ENCODE data around the gene NRIP2.

NRIP2 gene

GRCh38 chr12:2835691-2836403 is 1.0 kb upstream of the NRIP2 start:
- in situ Hi-C loops (cut with HindIII; ENCODE audit: low pct_unique_long_range_greater_than_20kb, low sequenced_read_pairs): no loop called here
- DNase-seq (ENCODE audit: low read depth in 1 of 2, low spot score in 1 of 2): no peak
- TF ChIP-seq JUND (IDR thresholded peaks at IDR 0.05; ENCODE audit: low read depth): no peak

- in situ Hi-C loops (cut with HindIII; ENCODE audit: low pct_unique_long_range_greater_than_20kb, low sequenced_read_pairs): no loop called here
- DNase-seq (ENCODE audit: low read depth in 1 of 2, low spot score in 1 of 2): no peak
- no peak for TF ChIP-seq JUND (IDR thresholded peaks at IDR 0.05; ENCODE audit: low read depth)
Measured at GRCh38 chr12:2833810-2834209, 1.0 kb downstream of the NRIP2 start.

DNA sequence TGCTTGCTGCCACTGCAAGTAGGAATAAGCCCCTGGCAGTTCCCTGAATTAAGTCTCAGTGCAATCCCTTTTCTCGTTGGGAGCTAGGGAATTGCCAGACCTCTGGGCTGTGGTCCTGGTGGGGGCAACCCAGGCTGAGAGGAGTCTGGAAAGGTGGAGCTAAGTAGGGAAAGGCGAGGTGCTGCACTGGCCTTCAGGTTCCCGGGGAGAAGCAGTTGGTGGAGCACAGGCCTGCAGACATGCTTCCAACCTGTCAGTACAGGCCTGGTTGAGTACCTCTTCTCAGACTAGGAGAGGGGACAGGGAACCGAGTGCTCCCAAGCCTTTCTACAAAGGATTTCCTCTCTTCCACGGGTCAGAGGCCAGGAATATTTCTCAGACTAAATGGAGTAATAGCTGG is 1.5 kb downstream of the NRIP2 start:
- in situ Hi-C loops (cut with HindIII; ENCODE audit: low pct_unique_long_range_greater_than_20kb, low sequenced_read_pairs): no loop called here
- no peak for DNase-seq (ENCODE audit: low read depth in 1 of 2, low spot score in 1 of 2)
- TF ChIP-seq JUND (IDR thresholded peaks at IDR 0.05; ENCODE audit: low read depth): no peak

DNA sequence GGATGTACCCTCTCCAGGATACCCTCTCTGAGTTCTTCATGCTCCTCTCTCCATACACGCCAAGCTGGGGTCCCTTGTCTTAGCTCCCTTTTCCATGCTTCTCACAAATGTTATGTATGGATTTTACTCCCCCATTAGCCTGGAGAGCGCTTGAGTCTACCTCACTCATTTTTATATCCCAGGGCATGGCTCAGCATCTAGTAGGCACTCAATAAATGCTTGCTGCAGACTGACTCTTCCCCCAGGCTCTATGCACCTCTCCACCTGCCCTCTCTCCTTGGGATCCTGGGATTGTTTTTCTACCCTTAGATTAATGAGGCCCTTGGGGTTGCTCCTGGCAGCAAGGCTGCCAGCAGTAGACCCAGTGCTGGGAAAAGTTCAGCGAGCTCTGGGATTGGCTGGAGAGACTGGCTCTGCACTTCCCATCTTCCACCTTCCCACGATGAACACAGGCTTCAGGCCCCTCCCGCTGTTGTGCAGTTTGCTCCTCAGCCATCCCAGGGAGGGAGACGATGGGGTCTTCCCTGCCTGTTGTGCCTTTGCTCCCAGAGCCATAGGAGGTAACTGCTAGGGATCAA is 2.2 kb downstream of the NRIP2 start:
- no peak for DNase-seq (ENCODE audit: low read depth in 1 of 2, low spot score in 1 of 2)
- in situ Hi-C loops (cut with HindIII; ENCODE audit: low pct_unique_long_range_greater_than_20kb, low sequenced_read_pairs): no loop called here

GRCh38 chr12:2829275-2829674 is 5.6 kb downstream of the NRIP2 start:
- TF ChIP-seq JUND (IDR thresholded peaks at IDR 0.05; ENCODE audit: low read depth): no peak
- in situ Hi-C loops (cut with HindIII; ENCODE audit: low pct_unique_long_range_greater_than_20kb, low sequenced_read_pairs): no loop called here
- DNase-seq (ENCODE audit: low read depth in 1 of 2, low spot score in 1 of 2): no peak

More for the DNA sequence above, 2.2 kb downstream of the NRIP2 start:
- no peak for TF ChIP-seq JUND (IDR thresholded peaks at IDR 0.05; ENCODE audit: low read depth)

- in situ Hi-C loops (cut with HindIII; ENCODE audit: low pct_unique_long_range_greater_than_20kb, low sequenced_read_pairs): no loop called here
- no peak for TF ChIP-seq JUND (IDR thresholded peaks at IDR 0.05; ENCODE audit: low read depth)
- DNase-seq (ENCODE audit: low read depth in 1 of 2, low spot score in 1 of 2): no peak
Measured at GRCh38 chr12:2826721-2827515, 7.9 kb downstream of the NRIP2 start.

GRCh38 chr12:2826036-2826435 is 8.8 kb downstream of the NRIP2 start:
- no peak for DNase-seq (ENCODE audit: low read depth in 1 of 2, low spot score in 1 of 2)
- TF ChIP-seq JUND (IDR thresholded peaks at IDR 0.05; ENCODE audit: low read depth): no peak
- in situ Hi-C loops (cut with HindIII; ENCODE audit: low pct_unique_long_range_greater_than_20kb, low sequenced_read_pairs): no loop called here

- DNase-seq (ENCODE audit: low read depth in 1 of 2, low spot score in 1 of 2): no peak
- TF ChIP-seq JUND (IDR thresholded peaks at IDR 0.05; ENCODE audit: low read depth): no peak
- in situ Hi-C loops (cut with HindIII; ENCODE audit: low pct_unique_long_range_greater_than_20kb, low sequenced_read_pairs): no loop called here
Measured at GRCh38 chr12:2825132-2825531, 9.7 kb downstream of the NRIP2 start.

DNA sequence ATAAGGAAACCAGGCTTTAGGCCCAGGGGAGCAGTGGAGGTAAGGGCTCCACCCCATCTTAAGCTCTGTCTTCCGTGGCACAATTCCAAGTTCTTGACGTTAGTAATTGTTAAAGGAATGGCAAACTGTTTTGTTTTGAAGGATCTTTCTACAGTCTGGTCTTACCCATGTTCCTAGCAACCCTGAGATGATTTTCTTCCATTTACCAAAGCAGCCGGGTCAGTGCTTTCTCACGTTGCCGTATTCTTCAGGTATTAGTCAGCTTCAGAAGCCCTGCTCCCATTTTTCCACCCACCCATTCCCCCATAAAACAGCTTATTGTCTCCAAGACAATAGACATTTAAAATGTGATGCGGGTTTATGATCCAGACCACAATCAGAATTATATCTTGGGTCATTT is 10.3 kb downstream of the NRIP2 start:
- no peak for TF ChIP-seq JUND (IDR thresholded peaks at IDR 0.05; ENCODE audit: low read depth)
- DNase-seq (ENCODE audit: low read depth in 1 of 2, low spot score in 1 of 2): no peak
- in situ Hi-C loops (cut with HindIII; ENCODE audit: low pct_unique_long_range_greater_than_20kb, low sequenced_read_pairs): no loop called here

DNA sequence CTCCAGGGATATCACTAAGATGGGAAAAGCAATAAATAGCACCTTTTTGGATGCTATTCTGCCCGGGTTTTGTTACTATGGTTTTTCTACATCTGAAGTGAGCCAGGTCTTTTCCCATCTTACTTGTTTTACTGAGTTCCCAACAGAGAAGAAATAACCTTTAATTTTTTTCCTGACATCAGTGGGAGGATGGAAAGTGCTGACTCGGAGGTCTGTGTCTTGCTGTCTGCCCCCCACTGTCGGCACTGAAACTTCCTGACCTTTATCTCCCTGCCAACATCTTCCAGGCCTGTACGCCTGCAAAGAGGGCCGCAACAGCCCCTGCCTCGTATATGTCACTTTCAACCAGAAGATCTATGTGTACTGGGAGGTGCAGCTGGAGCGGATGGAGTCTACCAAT is 11.4 kb downstream of the NRIP2 start:
- no peak for DNase-seq (ENCODE audit: low read depth in 1 of 2, low spot score in 1 of 2)
- no peak for TF ChIP-seq JUND (IDR thresholded peaks at IDR 0.05; ENCODE audit: low read depth)
- in situ Hi-C loops (cut with HindIII; ENCODE audit: low pct_unique_long_range_greater_than_20kb, low sequenced_read_pairs): no loop called here

GRCh38 chr12:2820432-2820831 is 14.4 kb downstream of the NRIP2 start:
- in situ Hi-C loops (cut with HindIII; ENCODE audit: low pct_unique_long_range_greater_than_20kb, low sequenced_read_pairs): no loop called here
- no peak for DNase-seq (ENCODE audit: low read depth in 1 of 2, low spot score in 1 of 2)
- no peak for TF ChIP-seq JUND (IDR thresholded peaks at IDR 0.05; ENCODE audit: low read depth)

- no peak for TF ChIP-seq JUND (IDR thresholded peaks at IDR 0.05; ENCODE audit: low read depth)
- no peak for DNase-seq (ENCODE audit: low read depth in 1 of 2, low spot score in 1 of 2)
- in situ Hi-C loops (cut with HindIII; ENCODE audit: low pct_unique_long_range_greater_than_20kb, low sequenced_read_pairs): no loop called here
Measured at GRCh38 chr12:2819810-2820209, 15.0 kb downstream of the NRIP2 start.

Measured in T47D (cell line).